ENCODE data around the gene PLA2G2E. TPM values are rescaled to one million over a fixed set of nuclear protein-coding genes. Genes with fewer than 3 reads are reported as not detected.
A peak's percentile ranks its signal among the peaks of the same experiment; 100 is the strongest.

PLA2G2E gene
- polyA plus RNA-seq, 1 of the 3 experiments (the other 2 are of a cell fraction): not detected

DNA sequence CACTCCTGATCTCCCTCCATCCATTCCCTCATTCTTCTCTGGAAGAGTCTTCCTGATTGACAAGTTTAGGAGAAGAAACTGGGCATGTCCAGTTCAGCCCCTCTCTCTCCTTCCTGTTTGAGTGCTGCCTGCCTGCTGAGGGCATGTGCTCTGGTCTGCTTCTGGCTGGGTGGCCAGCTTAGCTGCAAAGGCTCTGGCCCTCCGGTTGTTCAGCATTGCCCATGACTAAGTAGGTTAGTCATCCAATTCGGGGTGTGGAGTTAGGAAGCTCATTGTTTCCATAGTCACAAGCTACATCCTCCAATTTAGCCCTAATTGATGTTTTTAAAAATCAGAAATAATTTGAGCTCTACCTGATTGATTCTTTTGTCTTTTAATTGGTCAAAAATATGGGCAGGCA, 25.6 kb upstream of the PLA2G2E start:
- DNase-seq: no peak
- ChIA-PET CTCF (no interaction called here), POLR2A (no interaction called here)
- 0% methylated on average over 2 of the region's 2 CpGs for WGBS (ENCODE audit: low lambda C conversion rate)
- no peaks in the 10 kb centered on the region for H3K79me2 ChIP-seq (ENCODE audit: insufficient read depth)
- no peak overlapping the region for H3K4me2 ChIP-seq
- H4K20me1 ChIP-seq (ENCODE audit: insufficient read depth): no peaks in the 10 kb centered on the region
- H3K4me3 ChIP-seq (ENCODE audit: low read depth in 2 of 2, low read length in 1 of 2): no peak overlapping the region
- no peak overlapping the region for H3K27ac ChIP-seq (ENCODE audit: low read depth in 2 of 2, low read length in 1 of 2)
- H3F3A ChIP-seq (replicated peaks; ENCODE audit: insufficient read depth): no peaks in the 10 kb centered on the region
- H3K9ac ChIP-seq: no peak overlapping the region
- H3K4me1 ChIP-seq (ENCODE audit: control insufficient read depth in 1 of 2, insufficient read depth in 2 of 2, low read depth in 1 of 2, low read length in 1 of 2): no peaks in the 10 kb centered on the region
- H3K27me3 ChIP-seq (ENCODE audit: insufficient read depth): no peaks in the 10 kb centered on the region
- TF ChIP-seq FOSL2 (IDR thresholded peaks at IDR 0.05; ENCODE audit: borderline replicate concordance, low read depth) (peak; percentile 38; the same call in 1 of the 2 replicates), TEAD4 (IDR thresholded peaks at IDR 0.05; ENCODE audit: borderline replicate concordance, insufficient read depth) (no peak)
- no peaks in the 10 kb centered on the region for H3K9me3 ChIP-seq
- no peak overlapping the region for H2AFZ ChIP-seq (ENCODE audit: low read depth)
- H3K9me2 ChIP-seq: no peaks in the 10 kb centered on the region
- no peaks in the 10 kb centered on the region for H3K36me3 ChIP-seq (replicated peaks in 1 of 2; ENCODE audit: control insufficient read depth in 1 of 2, insufficient read depth in 2 of 2, low read length in 1 of 2)

GRCh38 chr1:19946971-19947370, 23.6 kb upstream of the PLA2G2E start:
- no peaks in the 10 kb centered on the region for H3K79me2 ChIP-seq (ENCODE audit: insufficient read depth)
- H3F3A ChIP-seq (replicated peaks; ENCODE audit: insufficient read depth): no peaks in the 10 kb centered on the region
- H3K9me2 ChIP-seq: no peaks in the 10 kb centered on the region
- no peaks in the 10 kb centered on the region for H3K4me1 ChIP-seq (ENCODE audit: control insufficient read depth in 1 of 2, insufficient read depth in 2 of 2, low read depth in 1 of 2, low read length in 1 of 2)
- H3K9ac ChIP-seq: no peak overlapping the region
- H3K9me3 ChIP-seq: no peaks in the 10 kb centered on the region
- 27% methylated on average over 3 of the region's 3 CpGs for WGBS (ENCODE audit: low lambda C conversion rate)
- ChIA-PET POLR2A (no interaction called here), CTCF (interaction anchor here (1.1 kb wide), 1 partner anchor 28 kb away, joined by 8 read pairs; no protein-coding TSS in a partner anchor)
- H3K27me3 ChIP-seq (ENCODE audit: insufficient read depth): no peaks in the 10 kb centered on the region
- H3K4me2 ChIP-seq: no peak overlapping the region
- TF ChIP-seq TEAD4 (IDR thresholded peaks at IDR 0.05; ENCODE audit: borderline replicate concordance, insufficient read depth): no peak
- no peak for TF ChIP-seq GABPA (IDR thresholded peaks at IDR 0.05; ENCODE audit: low read depth)
- TF ChIP-seq YY1 (IDR thresholded peaks at IDR 0.05; ENCODE audit: low read depth): no peak
- no peak for TF ChIP-seq MXI1 (IDR thresholded peaks at IDR 0.05; ENCODE audit: low read depth, low read length)
- TF ChIP-seq REST (IDR thresholded peaks at IDR 0.05; ENCODE audit: low read depth, low read length): no peak
- TF ChIP-seq EP300 (IDR thresholded peaks at IDR 0.05; ENCODE audit: borderline replicate concordance in 1 of 2, low read depth in 1 of 2, low read length in 1 of 2): no peak
- no peak for TF ChIP-seq EZH2phosphoT487 (IDR thresholded peaks at IDR 0.05; ENCODE audit: borderline replicate concordance, low read depth)
- TF ChIP-seq FOXJ3 (CRISPR knock-in tag; IDR thresholded peaks at IDR 0.05): no peak
- no peak for TF ChIP-seq CHD2 (IDR thresholded peaks at IDR 0.05; ENCODE audit: low read length, partially characterized antibody)
- no peak for TF ChIP-seq POLR2AphosphoS5 (IDR thresholded peaks at IDR 0.05; ENCODE audit: low read depth, low read length)
- TF ChIP-seq NFIC (IDR thresholded peaks at IDR 0.05; ENCODE audit: borderline replicate concordance): no peak
- no peak overlapping the region for H2AFZ ChIP-seq (ENCODE audit: low read depth)
- DNase-seq: no peak
- no peaks in the 10 kb centered on the region for H3K36me3 ChIP-seq (replicated peaks in 1 of 2; ENCODE audit: control insufficient read depth in 1 of 2, insufficient read depth in 2 of 2, low read length in 1 of 2)
- no peaks in the 10 kb centered on the region for H4K20me1 ChIP-seq (ENCODE audit: insufficient read depth)
- H3K4me3 ChIP-seq (ENCODE audit: low read depth in 2 of 2, low read length in 1 of 2): no peak overlapping the region
- no peak overlapping the region for H3K27ac ChIP-seq (ENCODE audit: low read depth in 2 of 2, low read length in 1 of 2)

Measured in SK-N-SH (cell line).